ENCODE measurements around the gene CLEC3B. TPM values are rescaled to one million over a fixed set of nuclear protein-coding genes. Genes with fewer than 3 reads are reported as not detected.

The CLEC3B gene
- total RNA-seq, 1 experiment from 2014 or later = not detected

GRCh38 chr3:44987332-44987731 is 38.8 kb upstream of the CLEC3B start:
- Histone ChIP-seq H3K36me3 (ENCODE audit: control insufficient read depth, insufficient read depth, low read length) (no peaks in the 10 kb centered on the region; the same call in 1 of the 2 replicates), H3K9me3 (ENCODE audit: control insufficient read depth, insufficient read depth, low read depth, low read length) (no peaks in the 10 kb centered on the region), H3K27ac (ENCODE audit: low read length) (no peak overlapping the region), H3K4me3 (ENCODE audit: low read depth in 2 of 2, low read length in 2 of 2) (no peak overlapping the region), H3K27me3 (ENCODE audit: control insufficient read depth, insufficient read depth, low read length) (no peaks in the 10 kb centered on the region), H3K4me1 (ENCODE audit: control insufficient read depth, insufficient read depth, low read length) (no peaks in the 10 kb centered on the region)
- intact Hi-C loops (cut with micrococcal nuclease; ENCODE audit: unreplicated experiment) (no loop called here), in situ Hi-C loops (cut with HindIII; ENCODE audit: low pct_unique_long_range_greater_than_20kb, low sequenced_read_pairs) (no loop called here)
- ATAC-seq = no peak
- no peak for TF ChIP-seq REST (IDR thresholded peaks at IDR 0.05; ENCODE audit: insufficient read depth in 1 of 2, low read depth in 2 of 2, low read length in 1 of 2)
- TF ChIP-seq CTCF (IDR thresholded peaks at IDR 0.05) = no peak
- no peak for TF ChIP-seq POLR2AphosphoS5 (IDR thresholded peaks at IDR 0.05; ENCODE audit: low read depth, low read length)
- no peak for TF ChIP-seq SIN3A (IDR thresholded peaks at IDR 0.05; ENCODE audit: borderline replicate concordance, insufficient read depth, low read depth, low read length)
- no peak for TF ChIP-seq TCF7L2 (IDR thresholded peaks at IDR 0.05; ENCODE audit: low read depth, low read length)
- CTCF ChIA-PET = no interaction called here
- DNase-seq (ENCODE audit: low read depth, low spot score) = no peak
- POLR2A ChIA-PET = no interaction called here
- TSS peak; percentile 29 for BruUV-seq (replicated peaks)

- Histone ChIP-seq H3K27me3 (ENCODE audit: control insufficient read depth, insufficient read depth, low read length) (no peaks in the 10 kb centered on the region), H3K9me3 (ENCODE audit: control insufficient read depth, insufficient read depth, low read depth, low read length) (no peaks in the 10 kb centered on the region), H3K4me1 (ENCODE audit: control insufficient read depth, insufficient read depth, low read length) (no peaks in the 10 kb centered on the region), H3K27ac (ENCODE audit: low read length) (no peak overlapping the region), H3K4me3 (ENCODE audit: low read depth in 2 of 2, low read length in 2 of 2) (no peak overlapping the region), H3K36me3 (ENCODE audit: control insufficient read depth, insufficient read depth, low read length) (no peaks in the 10 kb centered on the region; the same call in 1 of the 2 replicates)
- DNase-seq (ENCODE audit: low read depth, low spot score) (no peak), ATAC-seq (no peak)
- TF ChIP-seq POLR2AphosphoS5 (IDR thresholded peaks at IDR 0.05; ENCODE audit: low read depth, low read length) (no peak), CTCF (IDR thresholded peaks at IDR 0.05) (peak; percentile 45)
- intact Hi-C loops (cut with micrococcal nuclease; ENCODE audit: unreplicated experiment) = no loop called here
- BruUV-seq (replicated peaks) = no TSS peak
- ChIA-PET CTCF (no interaction called here), POLR2A (no interaction called here)
- in situ Hi-C loops (cut with HindIII; ENCODE audit: low pct_unique_long_range_greater_than_20kb, low sequenced_read_pairs) = no loop called here
Observed at GRCh38 chr3:44988073-44988472, 38.0 kb upstream of the CLEC3B start.

- BruUV-seq (replicated peaks) = no TSS peak
- in situ Hi-C loops (cut with HindIII; ENCODE audit: low pct_unique_long_range_greater_than_20kb, low sequenced_read_pairs) = no loop called here
- no peaks in the 10 kb centered on the region; the same call in 1 of the 2 replicates for H3K36me3 ChIP-seq (ENCODE audit: control insufficient read depth, insufficient read depth, low read length)
- H3K27me3 ChIP-seq (ENCODE audit: control insufficient read depth, insufficient read depth, low read length) = no peaks in the 10 kb centered on the region
- no peaks in the 10 kb centered on the region for H3K9me3 ChIP-seq (ENCODE audit: control insufficient read depth, insufficient read depth, low read depth, low read length)
- ATAC-seq = no peak
- H3K4me1 ChIP-seq (ENCODE audit: control insufficient read depth, insufficient read depth, low read length) = no peaks in the 10 kb centered on the region
- TF ChIP-seq CTCF (IDR thresholded peaks at IDR 0.05) = no peak
- no peak for TF ChIP-seq TCF7L2 (IDR thresholded peaks at IDR 0.05; ENCODE audit: low read depth, low read length)
- no peak for TF ChIP-seq SIN3A (IDR thresholded peaks at IDR 0.05; ENCODE audit: borderline replicate concordance, insufficient read depth, low read depth, low read length)
- no peak for TF ChIP-seq REST (IDR thresholded peaks at IDR 0.05; ENCODE audit: insufficient read depth in 1 of 2, low read depth in 2 of 2, low read length in 1 of 2)
- no peak for TF ChIP-seq POLR2AphosphoS5 (IDR thresholded peaks at IDR 0.05; ENCODE audit: low read depth, low read length)
- H3K27ac ChIP-seq (ENCODE audit: low read length) = no peak overlapping the region
- intact Hi-C loops (cut with micrococcal nuclease; ENCODE audit: unreplicated experiment) = no loop called here
- no peak for DNase-seq (ENCODE audit: low read depth, low spot score)
- CTCF ChIA-PET = no interaction called here
- H3K4me3 ChIP-seq (ENCODE audit: low read depth in 2 of 2, low read length in 2 of 2) = no peak overlapping the region
- POLR2A ChIA-PET = no interaction called here
Observed at GRCh38 chr3:44989141-44989540, 37.0 kb upstream of the CLEC3B start.

All from Panc1 (cell line).